Pancreas (tissue), 10 donors: ENCODE measurements around the gene PDLIM7. TPM values are rescaled to one million over a fixed set of nuclear protein-coding genes. Genes with fewer than 3 reads are reported as not detected.

Experiments
- ATAC-seq, 4 donors: fragments of 200-7000 bp; cut with Tn5 transposase; one replicate each; pipeline versions ENCODE4 v1.8.0 to v1.9.1; 2020; ENCODE audit warnings: mild to moderate bottlenecking in 4 of 4, moderate library complexity in 4 of 4
- DNase-seq, 6 donors: peaks; one replicate each; pipeline ENCODE4 v3.0.0-alpha.2; 2020
- FAIRE-seq: peaks from 2 replicates; lab custom pipeline; 2012; peaks lifted over from hg19 to GRCh38; lab: Jason Lieb, UNC
- H3K27ac ChIP-seq, 4 donors: fragments of 200-600 bp; sonication (generic); 1 replicate in 3 of 4; 2 replicates in 1 of 4; pipeline versions ENCODE4 v1.5.0 to v1.8.0; 2020
- H3K27me3 ChIP-seq, 4 donors: fragments of 200-600 bp; one replicate each; pipeline ENCODE4 v1.8.0; 2021
- H3K36me3 ChIP-seq, 3 donors: fragments of 200-600 bp; sonication (generic) in 1 of 3; one replicate each; pipeline versions ENCODE4 v1.5.0 to v1.8.0; 2020 to 2021
- H3K4me1 ChIP-seq, 3 donors: fragments of 200-600 bp; one replicate each; pipeline ENCODE4 v1.8.0; 2021
- H3K4me3 ChIP-seq, 4 donors: fragments of 200-600 bp; sonication (generic) in 2 of 4; one replicate each; pipeline versions ENCODE4 v1.5.0 to v1.8.0; 2020 to 2021
- H3K9me3 ChIP-seq, 4 donors: fragments of 200-600 bp; one replicate each; pipeline ENCODE4 v1.8.0; 2021
- WGBS, 2 donors: extraction: QIAGEN DNeasy Blood & Tissue Kit; methylation state at CpG; one replicate each; pipeline ENCODE4 v1.1.7; 2013; 5-methylcytosine and 5-hydroxymethylcytosine counted together
- intact Hi-C, 3 donors: fragments of 100-400 bp; cut with DNase I; formaldehyde crosslinking; loops; one replicate each; pipeline versions ENCODE4 v1.11.1 to v1.14.2; 2022
- polyA plus RNA-seq, 2 donors: library from polyadenylated mRNA; stranded (reverse); fragments of 200-250 nt; gene quantifications; one replicate each; pipeline ENCODE4 v1.2.3, GENCODE V29; 2013
- total RNA-seq, 6 donors: library from RNA; stranded (reverse); fragmentation: NEBNext Ultra II Directional in 4 of 6; extraction: Animal tissue kit (Norgen Biotek cat#: 25700) in 4 of 6; gene quantifications; one replicate each; pipeline versions ENCODE4 v1.2.1 to v1.2.4, GENCODE V29; 2021 to 2023
- TF ChIP-seq, protein P1 (sequence below), 4 donors: fragments of 200-600 bp; sonication (generic) in 3 of 4; IDR thresholded peaks; one replicate each; pipeline versions ENCODE4 v1.5.0 to v1.8.0; 2021; ENCODE audit warnings: antibody characterized with exemption in 4 of 4
- donor health status: healthy with polysubstance abuse.
- donor health status: DM: no; HTN: no; CAD: no; lungs with moderate emphysema.
- donor health status: DM: no; HTN: no; CAD: no.
- donor health status: control.
- donor health status: control.
- donor health status: Bipolar disorder and iron deficiency.
- donor health status: DM: yes; HTN: yes; CAD: no.
- donor health status: DM: no; HTN: no; CAD: no.
- donor health status: DM: no; HTN: no; CAD: no.
- donor health status: DM: yes; HTN: yes; CAD: no.

Gene PDLIM7
- total and polyA plus RNA-seq, 8 donors, result 3.9 to 39.9 (median 11.2) TPM

DNA sequence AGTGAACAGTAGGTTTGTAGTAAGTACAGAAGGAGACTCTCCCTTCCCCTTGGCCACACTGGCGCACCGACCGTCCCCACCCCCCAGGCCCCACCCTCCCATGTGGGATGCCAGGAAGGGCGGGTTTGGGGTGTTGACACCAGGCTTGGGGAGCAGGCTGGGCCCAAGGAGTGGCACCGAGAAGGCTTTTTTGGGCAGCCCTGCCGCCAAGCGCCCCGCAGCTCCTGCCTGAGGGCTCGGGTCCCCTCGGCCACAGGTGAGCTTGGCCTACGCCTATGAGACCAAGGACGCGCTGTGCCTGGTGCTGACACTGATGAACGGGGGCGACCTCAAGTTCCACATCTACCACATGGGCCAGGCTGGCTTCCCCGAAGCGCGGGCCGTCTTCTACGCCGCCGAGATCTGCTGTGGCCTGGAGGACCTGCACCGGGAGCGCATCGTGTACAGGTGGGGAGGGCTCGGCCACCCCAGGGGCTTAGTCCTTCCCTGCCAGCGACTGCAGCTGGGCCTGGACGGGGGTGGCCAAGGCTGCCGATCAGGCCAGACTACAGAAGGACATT lies 63.7 kb downstream of the PDLIM7 start:
- intact Hi-C loops, result no loop called here

More for the DNA sequence above, 63.7 kb downstream of the PDLIM7 start:
- H3K27ac ChIP-seq, result no peak overlapping the region
- H3K4me1 ChIP-seq, result no peaks in the 10 kb centered on the region
- 94% methylated on average over 26 to 29 of the region's 29 CpGs for WGBS, 2 donors
- TF ChIP-seq, protein P1, sequence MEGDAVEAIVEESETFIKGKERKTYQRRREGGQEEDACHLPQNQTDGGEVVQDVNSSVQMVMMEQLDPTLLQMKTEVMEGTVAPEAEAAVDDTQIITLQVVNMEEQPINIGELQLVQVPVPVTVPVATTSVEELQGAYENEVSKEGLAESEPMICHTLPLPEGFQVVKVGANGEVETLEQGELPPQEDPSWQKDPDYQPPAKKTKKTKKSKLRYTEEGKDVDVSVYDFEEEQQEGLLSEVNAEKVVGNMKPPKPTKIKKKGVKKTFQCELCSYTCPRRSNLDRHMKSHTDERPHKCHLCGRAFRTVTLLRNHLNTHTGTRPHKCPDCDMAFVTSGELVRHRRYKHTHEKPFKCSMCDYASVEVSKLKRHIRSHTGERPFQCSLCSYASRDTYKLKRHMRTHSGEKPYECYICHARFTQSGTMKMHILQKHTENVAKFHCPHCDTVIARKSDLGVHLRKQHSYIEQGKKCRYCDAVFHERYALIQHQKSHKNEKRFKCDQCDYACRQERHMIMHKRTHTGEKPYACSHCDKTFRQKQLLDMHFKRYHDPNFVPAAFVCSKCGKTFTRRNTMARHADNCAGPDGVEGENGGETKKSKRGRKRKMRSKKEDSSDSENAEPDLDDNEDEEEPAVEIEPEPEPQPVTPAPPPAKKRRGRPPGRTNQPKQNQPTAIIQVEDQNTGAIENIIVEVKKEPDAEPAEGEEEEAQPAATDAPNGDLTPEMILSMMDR (IDR thresholded peaks at IDR 0.05), result no peak
- peaks cover 2 to 33% (median 9%) of the 10 kb centered on the region in 3 donors for H3K36me3 ChIP-seq
- no peaks in the 10 kb centered on the region for H3K27me3 ChIP-seq
- no peak for ATAC-seq
- no peak for FAIRE-seq
- H3K4me3 ChIP-seq, result no peak overlapping the region
- DNase-seq, result peak in 2 of 6 donors; percentile 48 to 70
- no peaks in the 10 kb centered on the region for H3K9me3 ChIP-seq

Other genes with a start within 250 kb of the PDLIM7 start
- gene RAB24, start 193.9 kb downstream of the PDLIM7 start, total RNA-seq, result 10 to 100 TPM; 34.5 to 43.1 (median 37.7) TPM
- 100 to 1,000 TPM; 125 to 160 TPM for gene RAB24, start 193.9 kb downstream of the PDLIM7 start, polyA plus RNA-seq
- 100 to 1,000 TPM in 4 of 6 donors, 10 to 100 TPM in 2; 77.8 to 153 (median 127) TPM for gene PRELID1, start 193.8 kb downstream of the PDLIM7 start, total RNA-seq
- gene PRELID1, start 193.8 kb downstream of the PDLIM7 start, polyA plus RNA-seq, result 100 to 1,000 TPM in 1 of 2 donors, 10 to 100 TPM in 1; 98.6 to 134 TPM
- gene MXD3, start 185.7 kb downstream of the PDLIM7 start, total RNA-seq, result 1 to 10 TPM; 3.0 to 7.1 (median 5.4) TPM
- gene MXD3, start 185.7 kb downstream of the PDLIM7 start, polyA plus RNA-seq, result 10 to 100 TPM; 34.2 to 55.0 TPM
- gene LMAN2, start 145.9 kb downstream of the PDLIM7 start, total RNA-seq, result 100 to 1,000 TPM in 2 of 6 donors, 10 to 100 TPM in 4; 71.1 to 128 (median 92.6) TPM
- gene LMAN2, start 145.9 kb downstream of the PDLIM7 start, polyA plus RNA-seq, result 100 to 1,000 TPM in 1 of 2 donors, 10 to 100 TPM in 1; 80.7 to 110 TPM
- 10 to 100 TPM in 4 of 6 donors, 1 to 10 TPM in 2; 7.0 to 15.7 (median 11.3) TPM for gene RGS14, start 139.7 kb downstream of the PDLIM7 start, total RNA-seq
- 10 to 100 TPM; 24.7 to 30.9 TPM for gene RGS14, start 139.7 kb downstream of the PDLIM7 start, polyA plus RNA-seq
- gene SLC34A1, start 113.2 kb downstream of the PDLIM7 start, total RNA-seq, result not detected
- not detected for gene SLC34A1, start 113.2 kb downstream of the PDLIM7 start, polyA plus RNA-seq
- gene PFN3, start 96.9 kb downstream of the PDLIM7 start, total RNA-seq, result not detected
- gene PFN3, start 96.9 kb downstream of the PDLIM7 start, polyA plus RNA-seq, result not detected
- 1 to 10 TPM in 5 of 6 donors, under 1 TPM in 1; 0.83 to 2.6 (median 1.8) TPM for gene F12, start 88.0 kb downstream of the PDLIM7 start, total RNA-seq
- gene F12, start 88.0 kb downstream of the PDLIM7 start, polyA plus RNA-seq, result 1 to 10 TPM; 1.1 to 2.2 TPM
- gene GRK6, start 70.9 kb downstream of the PDLIM7 start, total RNA-seq, result 10 to 100 TPM; 10.6 to 14.5 (median 12.3) TPM
- 1 to 10 TPM; 7.2 to 7.6 TPM for gene GRK6, start 70.9 kb downstream of the PDLIM7 start, polyA plus RNA-seq
- gene PRR7, start 50.8 kb downstream of the PDLIM7 start, total RNA-seq, result 1 to 10 TPM; 1.7 to 3.5 (median 2.5) TPM
- gene PRR7, start 50.8 kb downstream of the PDLIM7 start, polyA plus RNA-seq, result 1 to 10 TPM; 2.8 to 3.2 TPM
- gene DBN1, start 24.0 kb downstream of the PDLIM7 start, total RNA-seq, result 10 to 100 TPM; 10.2 to 38.2 (median 15.7) TPM
- 10 to 100 TPM; 17.1 to 29.2 TPM for gene DBN1, start 24.0 kb downstream of the PDLIM7 start, polyA plus RNA-seq
- 10 to 100 TPM in 1 of 6 donors, 1 to 10 TPM in 4, under 1 TPM in 1; 0.98 to 11.4 (median 4.3) TPM for gene DOK3, start 12.2 kb upstream of the PDLIM7 start, total RNA-seq
- 1 to 10 TPM; 3.9 to 6.5 TPM for gene DOK3, start 12.2 kb upstream of the PDLIM7 start, polyA plus RNA-seq
- gene DDX41, start 19.4 kb upstream of the PDLIM7 start, total RNA-seq, result 10 to 100 TPM; 24.3 to 47.4 (median 39.4) TPM
- gene DDX41, start 19.4 kb upstream of the PDLIM7 start, polyA plus RNA-seq, result 10 to 100 TPM; 68.3 to 88.1 TPM
- 10 to 100 TPM; 30.1 to 79.7 (median 41.8) TPM for gene FAM193B, start 57.0 kb upstream of the PDLIM7 start, total RNA-seq
- gene FAM193B, start 57.0 kb upstream of the PDLIM7 start, polyA plus RNA-seq, result 100 to 1,000 TPM; 399 to 519 TPM
- gene TMED9, start 94.6 kb upstream of the PDLIM7 start, total RNA-seq, result 100 to 1,000 TPM in 5 of 6 donors, 10 to 100 TPM in 1; 99.1 to 167 (median 124) TPM
- gene TMED9, start 94.6 kb upstream of the PDLIM7 start, polyA plus RNA-seq, result 100 to 1,000 TPM; 105 to 113 TPM
- gene B4GALT7, start 102.5 kb upstream of the PDLIM7 start, total RNA-seq, result 10 to 100 TPM; 12.6 to 20.3 (median 15.8) TPM
- 10 to 100 TPM; 44.6 to 51.0 TPM for gene B4GALT7, start 102.5 kb upstream of the PDLIM7 start, polyA plus RNA-seq